GM13976 (cell line): ENCODE measurements around the gene LTBP3.

ENCODE experiments used
- DNase-seq: peaks from one replicate; pipeline ENCODE4 v3.0.0; 2012; ENCODE audit warnings: low spot score
- CTCF ChIP-seq: IDR thresholded peaks from 2 replicates; pipeline ENCODE4 v1.5.1; 2012; ENCODE audit warnings: borderline replicate concordance, mild to moderate bottlenecking; ENCODE audit not compliant: insufficient read depth; ENCODE audit errors: extremely low read depth, missing control alignments, control extremely low read depth
- in situ Hi-C: fragments of 300-500 bp; cut with MboI; formaldehyde crosslinking; loops from one replicate; pipeline ENCODE4 v1.12.0; 2022; ENCODE audit warnings: low sequenced_read_pairs, mixed read lengths, inconsistent platforms; ENCODE audit not compliant: unreplicated experiment

Gene LTBP3

GRCh38 chr11:65563601-65564000, 5.4 kb upstream of the LTBP3 start:
- in situ Hi-C loops, result no loop called here
- no peak for DNase-seq
- TF ChIP-seq CTCF, result no peak

GRCh38 chr11:65562788-65563187, 4.6 kb upstream of the LTBP3 start:
- in situ Hi-C loops, result no loop called here
- DNase-seq, result no peak
- TF ChIP-seq CTCF, result no peak

GRCh38 chr11:65562020-65562419, 3.9 kb upstream of the LTBP3 start:
- in situ Hi-C loops, result no loop called here
- no peak for DNase-seq
- no peak for TF ChIP-seq CTCF

GRCh38 chr11:65560555-65561418, 2.6 kb upstream of the LTBP3 start:
- no peak for TF ChIP-seq CTCF
- in situ Hi-C loops, result no loop called here
- DNase-seq, result no peak

GRCh38 chr11:65559951-65560537, 1.9 kb upstream of the LTBP3 start:
- TF ChIP-seq CTCF, result no peak
- no peak for DNase-seq
- in situ Hi-C loops, result no loop called here

- DNase-seq, result no peak
- TF ChIP-seq CTCF, result no peak
- in situ Hi-C loops, result no loop called here
These were observed 1.4 kb upstream of the LTBP3 start for GRCh38 chr11:65559535-65559934.
